Urinary bladder (tissue), 4 donors: ENCODE measurements around the gene RANBP9. TPM values are rescaled to one million over a fixed set of nuclear protein-coding genes. Genes with fewer than 3 reads are reported as not detected.

Experiments
- DNase-seq: peaks from one replicate; pipeline ENCODE4 v3.0.0-alpha.2; 2015; ENCODE audit errors: extremely low spot score
- H3K27ac ChIP-seq: one replicate; pipeline ENCODE4 v1.5.1; 2013; ENCODE audit warnings: low read depth, mild to moderate bottlenecking, moderate library complexity
- H3K36me3 ChIP-seq: one replicate; pipeline ENCODE4 v1.6.1; 2013; ENCODE audit warnings: mild to moderate bottlenecking, moderate library complexity; ENCODE audit not compliant: insufficient read depth
- H3K4me1 ChIP-seq: one replicate; pipeline ENCODE4 v1.6.1; 2013; ENCODE audit warnings: mild to moderate bottlenecking, moderate library complexity; ENCODE audit not compliant: insufficient read depth
- H3K4me3 ChIP-seq: one replicate; pipeline ENCODE4 v1.5.1; 2013; ENCODE audit warnings: low read depth, low read length
- WGBS: extraction: QIAGEN DNeasy Blood & Tissue Kit; methylation state at CpG from one replicate; pipeline ENCODE4 v1.1.7; 2013; 5-methylcytosine and 5-hydroxymethylcytosine counted together
- polyA plus RNA-seq: library from polyadenylated mRNA; stranded (reverse); fragments of 200-250 nt; gene quantifications from one replicate; pipeline ENCODE4 v1.2.3, GENCODE V29; 2013
- total RNA-seq: library from RNA; depleted of rRNA; stranded (reverse); fragments of >200 nt; gene quantifications from one replicate; pipeline ENCODE4 v1.2.3, GENCODE V29; 2014
- donor health status: healthy with polysubstance abuse.
- donor health status: healthy.

The RANBP9 gene
- total and polyA plus RNA-seq, 2 donors, result 26.8 to 57.2 TPM

DNA sequence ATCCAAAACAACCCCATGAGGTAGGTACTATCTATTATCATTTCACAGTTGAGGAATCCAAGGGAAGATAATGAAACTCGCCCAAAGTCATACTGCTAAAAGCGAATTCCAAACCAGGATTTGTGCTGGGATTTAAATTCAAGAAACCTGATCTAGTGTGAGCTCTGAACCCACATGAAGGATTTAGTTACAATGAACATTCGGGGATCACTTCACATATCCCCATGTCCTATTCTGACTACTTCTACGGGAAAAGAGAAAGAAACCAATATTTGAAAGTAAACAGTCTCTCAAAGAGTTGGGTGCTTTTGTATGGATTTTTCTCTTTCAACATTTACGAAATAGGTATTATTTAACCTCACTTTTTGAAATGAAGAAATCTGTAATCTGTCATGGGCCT, 12.9 kb downstream of the RANBP9 start:
- DNase-seq, result no peak
- Histone ChIP-seq H3K4me3 (no peak overlapping the region), H3K27ac (no peak overlapping the region), H3K4me1 (no peaks in the 10 kb centered on the region), H3K36me3 (no peaks in the 10 kb centered on the region)
- WGBS, result 90% methylated on average over 5 of the region's 5 CpGs

GRCh38 chr6:13697857-13698256, 13.8 kb downstream of the RANBP9 start:
- WGBS, result 98% methylated on average over 2 of the region's 2 CpGs
- DNase-seq, result no peak
- Histone ChIP-seq H3K4me3 (no peak overlapping the region), H3K36me3 (no peaks in the 10 kb centered on the region), H3K27ac (no peak overlapping the region), H3K4me1 (no peaks in the 10 kb centered on the region)

DNA sequence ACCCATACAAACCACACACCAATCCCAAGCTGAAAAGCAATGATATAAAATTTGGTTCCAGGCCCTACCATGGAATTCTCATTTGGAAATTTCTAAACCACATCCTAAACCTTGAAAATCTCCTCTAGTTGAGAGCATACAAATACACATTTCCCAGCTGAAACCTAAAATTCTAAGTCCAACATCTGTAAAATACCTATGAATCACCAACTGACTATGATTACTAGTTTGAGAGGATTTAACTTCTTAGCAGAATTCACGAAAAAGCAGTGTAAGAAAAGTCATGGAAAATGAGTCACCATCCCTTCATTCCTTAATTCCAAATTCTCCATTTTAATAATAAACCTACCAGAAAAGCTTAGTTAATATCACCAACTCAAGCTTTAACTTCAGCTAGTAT, 15.4 kb downstream of the RANBP9 start:
- WGBS, result 53% methylated on average over 1 of the region's 1 CpG
- Histone ChIP-seq H3K4me3 (no peak overlapping the region), H3K27ac (no peak overlapping the region), H3K4me1 (no peaks in the 10 kb centered on the region), H3K36me3 (no peaks in the 10 kb centered on the region)
- DNase-seq, result no peak

GRCh38 chr6:13695252-13695651, 16.4 kb downstream of the RANBP9 start:
- H3K4me1 ChIP-seq, result no peaks in the 10 kb centered on the region
- no peak overlapping the region for H3K4me3 ChIP-seq

GRCh38 chr6:13694562-13694961, 17.1 kb downstream of the RANBP9 start:
- no peak for DNase-seq
- WGBS, result 89% methylated on average over 4 of the region's 4 CpGs
- no peaks in the 10 kb centered on the region for H3K4me1 ChIP-seq
- no peak overlapping the region for H3K4me3 ChIP-seq
- H3K27ac ChIP-seq, result no peak overlapping the region
- H3K36me3 ChIP-seq, result no peaks in the 10 kb centered on the region

More at GRCh38 chr6:13695252-13695651, 16.4 kb downstream of the RANBP9 start:
- 42% methylated on average over 1 of the region's 1 CpG for WGBS
- no peak overlapping the region for H3K27ac ChIP-seq
- H3K36me3 ChIP-seq, result no peaks in the 10 kb centered on the region
- DNase-seq, result no peak

DNA sequence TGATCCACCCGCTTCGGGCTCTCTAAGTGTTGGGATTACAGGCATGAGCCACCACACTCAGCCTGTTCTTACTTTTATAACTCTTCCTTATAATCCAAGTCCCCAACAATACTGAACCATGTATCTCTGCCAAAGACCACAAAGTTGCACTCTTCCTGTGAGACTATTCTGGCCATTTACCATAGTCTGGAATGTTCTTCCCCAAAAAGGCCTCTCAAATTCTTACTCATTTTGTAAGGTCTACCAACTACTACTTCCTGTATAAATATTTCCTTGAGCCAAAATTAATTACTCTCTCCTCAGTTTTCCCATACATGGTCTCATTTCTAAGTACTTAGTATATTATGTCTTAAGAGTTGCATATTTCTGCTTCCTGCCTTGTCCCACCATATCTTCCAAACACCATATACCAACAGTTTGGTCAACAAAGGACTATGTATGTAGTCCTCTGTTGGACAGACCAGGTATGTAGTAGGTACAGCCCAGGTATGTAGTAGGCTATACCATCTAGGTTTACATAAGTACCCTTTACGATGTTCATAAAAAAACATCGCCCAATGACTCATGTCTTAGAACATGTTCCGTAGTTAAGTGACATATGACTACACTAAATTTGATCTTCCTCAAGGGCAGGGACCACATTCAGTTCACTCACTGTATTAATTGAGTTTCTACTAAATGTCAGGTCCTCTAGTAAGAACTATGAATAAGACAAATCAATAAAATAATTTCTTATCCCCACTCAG, 22.0 kb downstream of the RANBP9 start:
- Histone ChIP-seq H3K4me3 (no peak overlapping the region), H3K27ac (no peak overlapping the region), H3K4me1 (no peaks in the 10 kb centered on the region), H3K36me3 (no peaks in the 10 kb centered on the region)
- DNase-seq, result no peak
- WGBS, result 96% methylated on average over 5 of the region's 5 CpGs

GRCh38 chr6:13688692-13689196, 22.9 kb downstream of the RANBP9 start:
- no peak overlapping the region for H3K4me3 ChIP-seq
- H3K27ac ChIP-seq, result no peak overlapping the region
- no peaks in the 10 kb centered on the region for H3K4me1 ChIP-seq
- no peak for DNase-seq
- 95% methylated on average over 5 of the region's 5 CpGs for WGBS
- H3K36me3 ChIP-seq, result no peaks in the 10 kb centered on the region

GRCh38 chr6:13687917-13688351, 23.7 kb downstream of the RANBP9 start:
- no peak for DNase-seq
- 25% methylated on average over 1 of the region's 1 CpG for WGBS
- no peaks in the 10 kb centered on the region for H3K4me1 ChIP-seq
- no peak overlapping the region for H3K27ac ChIP-seq
- no peaks in the 10 kb centered on the region for H3K36me3 ChIP-seq
- H3K4me3 ChIP-seq, result no peak overlapping the region

DNA sequence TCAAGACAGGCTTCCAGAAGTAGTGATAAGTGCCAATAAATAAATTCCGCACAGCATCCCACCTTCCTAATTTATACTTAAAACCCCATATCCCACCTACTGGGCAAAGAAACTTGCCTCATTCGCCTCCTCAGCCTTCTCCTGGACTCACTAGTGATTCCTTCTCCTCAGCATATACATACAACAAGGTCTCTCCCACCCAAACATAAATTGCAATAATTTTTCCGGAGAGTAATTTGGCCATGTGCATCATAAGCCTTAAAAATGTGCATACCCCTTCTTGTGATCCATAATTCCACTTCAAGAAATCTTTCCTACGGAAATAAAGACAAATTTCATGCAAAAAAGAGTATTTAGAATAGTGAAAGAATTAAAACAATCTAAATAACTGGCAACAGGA, 26.8 kb downstream of the RANBP9 start:
- 97% methylated on average over 4 of the region's 4 CpGs for WGBS
- no peaks in the 10 kb centered on the region for H3K36me3 ChIP-seq
- no peak overlapping the region for H3K27ac ChIP-seq
- no peaks in the 10 kb centered on the region for H3K4me1 ChIP-seq
- no peak for DNase-seq
- H3K4me3 ChIP-seq, result no peak overlapping the region

GRCh38 chr6:13683038-13683437, 28.6 kb downstream of the RANBP9 start:
- Histone ChIP-seq H3K27ac (no peak overlapping the region), H3K36me3 (no peaks in the 10 kb centered on the region), H3K4me1 (no peaks in the 10 kb centered on the region), H3K4me3 (no peak overlapping the region)
- DNase-seq, result no peak

DNA sequence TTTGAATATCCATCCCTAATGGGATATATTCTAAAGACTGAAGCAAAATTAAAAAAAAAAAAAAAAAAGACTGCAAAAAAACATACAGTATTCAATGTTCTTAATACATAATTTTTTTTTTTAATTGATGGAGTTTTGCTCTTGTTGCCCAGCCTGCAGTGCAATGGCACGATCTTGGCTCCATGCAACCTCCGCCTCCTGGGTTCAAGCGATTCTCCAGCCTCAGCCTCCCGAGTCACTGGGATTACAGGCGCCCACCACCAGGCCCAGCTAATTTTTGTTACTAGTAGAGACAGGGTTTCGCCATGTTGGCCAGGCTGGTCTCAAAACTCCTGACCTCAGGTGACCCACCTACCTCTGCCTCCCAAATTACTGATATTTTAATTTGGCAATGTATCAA, 29.3 kb downstream of the RANBP9 start:
- no peak for DNase-seq
- no peaks in the 10 kb centered on the region for H3K36me3 ChIP-seq
- 98% methylated on average over 6 of the region's 6 CpGs for WGBS
- H3K27ac ChIP-seq, result no peak overlapping the region
- H3K4me3 ChIP-seq, result no peak overlapping the region
- H3K4me1 ChIP-seq, result no peaks in the 10 kb centered on the region

DNA sequence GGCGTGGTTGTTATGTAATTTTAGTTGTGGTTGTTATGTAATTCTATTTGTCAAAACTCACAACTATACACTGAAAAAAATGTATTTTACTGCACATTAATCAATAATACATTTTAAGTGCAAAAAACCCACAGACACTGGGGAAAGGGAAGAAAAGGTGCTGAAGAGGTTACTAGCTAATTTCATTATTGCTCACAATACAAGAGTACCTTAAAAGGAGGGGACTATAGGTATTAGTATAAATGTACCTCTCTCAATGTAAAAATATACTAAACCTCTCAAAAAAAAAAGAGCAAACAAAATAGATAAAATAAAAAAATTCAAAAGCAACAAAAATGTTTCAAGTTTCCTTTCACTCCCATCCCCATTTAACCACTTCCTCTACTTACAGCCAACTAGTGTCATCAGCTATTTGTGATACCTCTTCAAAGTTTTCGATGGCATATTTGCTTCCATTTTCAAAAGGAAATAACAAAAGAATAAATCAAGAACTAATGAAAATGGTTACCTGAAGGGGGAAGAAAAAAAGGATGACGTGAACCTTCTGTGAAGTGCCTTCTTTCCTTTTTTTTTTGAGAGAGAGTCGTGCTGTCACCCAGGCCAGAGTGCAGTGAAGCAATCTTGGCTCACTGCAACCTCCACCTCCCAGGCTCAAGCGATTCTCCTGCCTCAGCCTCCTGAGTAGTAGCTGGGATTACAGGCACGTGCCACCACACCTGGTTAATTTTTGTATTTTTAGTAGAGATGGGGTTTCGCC, 30.2 kb downstream of the RANBP9 start:
- no peak overlapping the region for H3K27ac ChIP-seq
- no peaks in the 10 kb centered on the region for H3K36me3 ChIP-seq
- no peak for DNase-seq
- no peaks in the 10 kb centered on the region for H3K4me1 ChIP-seq
- 89% methylated on average over 7 of the region's 7 CpGs for WGBS
- no peak overlapping the region for H3K4me3 ChIP-seq

- Histone ChIP-seq H3K27ac (no peak overlapping the region), H3K36me3 (no peaks in the 10 kb centered on the region), H3K4me3 (no peak overlapping the region), H3K4me1 (no peaks in the 10 kb centered on the region)
- DNase-seq, result no peak
- 98% methylated on average over 6 of the region's 6 CpGs for WGBS
Measured at GRCh38 chr6:13680448-13680968, 31.1 kb downstream of the RANBP9 start.

GRCh38 chr6:13679996-13680395, 31.6 kb downstream of the RANBP9 start:
- 99% methylated on average over 2 of the region's 2 CpGs for WGBS
- no peak for DNase-seq
- no peak overlapping the region for H3K4me3 ChIP-seq
- no peaks in the 10 kb centered on the region for H3K4me1 ChIP-seq
- no peaks in the 10 kb centered on the region for H3K36me3 ChIP-seq
- no peak overlapping the region for H3K27ac ChIP-seq
